Astrocyte (in vitro differentiated cells and primary cell): ENCODE results near the gene SLC18A3. TPM values are rescaled to one million over a fixed set of nuclear protein-coding genes. Genes with fewer than 3 reads are reported as not detected.

Source experiments
- DNase-seq: peaks from one replicate; pipeline ENCODE4 v3.0.0-alpha.2; 2010; ENCODE audit warnings: low read depth
- FAIRE-seq: peaks from 2 replicates; lab custom pipeline; 2011; peaks lifted over from hg19 to GRCh38; lab: Jason Lieb, UNC
- H2AFZ ChIP-seq: 2 replicates; pipeline ENCODE4 v1.6.0; 2012; ENCODE audit warnings: low read depth, low read length, inconsistent platforms
- H3K27ac ChIP-seq: 2 replicates; pipeline ENCODE4 v1.5.1; 2011; ENCODE audit warnings: low read depth, low read length, inconsistent platforms
- H3K27me3 ChIP-seq: 2 replicates; pipeline ENCODE4 v1.6.0; 2011; ENCODE audit warnings: low read length, inconsistent platforms; ENCODE audit not compliant: insufficient read depth
- H3K36me3 ChIP-seq: 2 replicates; pipeline ENCODE4 v1.5.1; 2011; ENCODE audit warnings: low read length, inconsistent platforms; ENCODE audit not compliant: insufficient read depth
- H3K4me1 ChIP-seq: 2 replicates; pipeline ENCODE4 v1.5.1; 2011; ENCODE audit warnings: low read length, inconsistent platforms; ENCODE audit not compliant: insufficient read depth
- H3K4me2 ChIP-seq: 2 replicates; pipeline ENCODE4 v1.6.0; 2012; ENCODE audit warnings: low read length, inconsistent platforms
- H3K4me3 ChIP-seq: 2 replicates; pipeline ENCODE4 v1.5.1; 2011; ENCODE audit warnings: low read depth, mild to moderate bottlenecking, low read length, inconsistent platforms; ENCODE audit not compliant: insufficient read depth
- H3K79me2 ChIP-seq: 2 replicates; pipeline ENCODE4 v1.6.0; 2012; ENCODE audit warnings: mild to moderate bottlenecking, low read length, inconsistent platforms; ENCODE audit not compliant: insufficient read depth
- H3K9ac ChIP-seq: 2 replicates; pipeline ENCODE4 v1.6.0; 2012; ENCODE audit warnings: mild to moderate bottlenecking, low read length, inconsistent platforms
- H3K9me3 ChIP-seq: 2 replicates; pipeline ENCODE4 v1.5.1; 2012; ENCODE audit warnings: low read depth, mild to moderate bottlenecking, low read length, inconsistent platforms; ENCODE audit not compliant: insufficient read depth
- H4K20me1 ChIP-seq: 2 replicates; pipeline ENCODE4 v1.6.0; 2012; ENCODE audit warnings: low read length, inconsistent platforms; ENCODE audit not compliant: insufficient read depth
- H3K27ac Mint-ChIP-seq: one replicate; pipeline ENCODE4 v1.8.0; 2021; ENCODE audit warnings: mild to moderate bottlenecking, mixed read lengths; ENCODE audit not compliant: unreplicated experiment
- H3K27me3 Mint-ChIP-seq: one replicate; pipeline ENCODE4 v1.8.0; 2021; ENCODE audit warnings: low read depth, mixed read lengths; ENCODE audit not compliant: unreplicated experiment
- H3K36me3 Mint-ChIP-seq: one replicate; pipeline ENCODE4 v1.8.0; 2021; ENCODE audit warnings: low read depth, mixed read lengths; ENCODE audit not compliant: unreplicated experiment
- H3K4me1 Mint-ChIP-seq: one replicate; pipeline ENCODE4 v1.8.0; 2021; ENCODE audit warnings: low read depth, mixed read lengths; ENCODE audit not compliant: unreplicated experiment
- H3K4me3 Mint-ChIP-seq: one replicate; pipeline ENCODE4 v1.8.0; 2021; ENCODE audit warnings: mild to moderate bottlenecking, moderate library complexity, mixed read lengths; ENCODE audit not compliant: unreplicated experiment
- H3K9me3 Mint-ChIP-seq: one replicate; pipeline ENCODE4 v1.8.0; 2021; ENCODE audit warnings: mild to moderate bottlenecking, mixed read lengths; ENCODE audit not compliant: unreplicated experiment
- CTCF ChIP-seq: IDR thresholded peaks from 2 replicates; pipeline ENCODE4 v1.5.1; 2011; ENCODE audit warnings: low read depth, mild to moderate bottlenecking, inconsistent platforms, low read length, moderate library complexity; ENCODE audit not compliant: insufficient read depth
- EZH2 ChIP-seq: IDR thresholded peaks from 2 replicates; pipeline ENCODE4 v1.6.1; 2012; ENCODE audit warnings: mild to moderate bottlenecking, low read length, inconsistent platforms; ENCODE audit not compliant: insufficient read depth
- total RNA-seq: library from RNA; stranded (reverse); gene quantifications from 2 replicates; pipeline ENCODE4 v1.2.1, GENCODE V29; 2021

SLC18A3 gene
- total RNA-seq, 1 donor from 2014 or later, result 4.6 TPM

DNA sequence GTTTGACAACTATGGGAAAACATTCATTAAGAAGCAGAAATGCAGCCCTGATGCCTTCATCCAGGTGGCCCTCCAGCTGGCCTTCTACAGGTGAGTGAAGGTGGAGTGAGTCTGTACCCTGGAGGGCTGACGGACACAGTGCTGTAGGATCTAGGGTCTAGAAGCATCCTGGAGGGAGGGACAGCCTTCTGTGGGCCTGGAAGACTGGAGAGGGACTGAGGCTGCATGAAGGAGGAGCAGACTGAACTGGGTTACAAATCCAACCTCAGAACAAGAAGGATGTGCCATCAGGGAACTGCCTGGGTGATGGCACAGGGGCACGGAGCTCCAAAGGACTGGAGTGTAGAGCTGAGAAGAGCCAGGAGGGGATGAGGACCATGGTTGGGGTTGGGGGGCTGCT, 41.8 kb downstream of the SLC18A3 start:
- H3K36me3 ChIP-seq, result no peaks in the 10 kb centered on the region
- H3K4me1 ChIP-seq, result no peaks in the 10 kb centered on the region
- no peak overlapping the region for H3K4me3 ChIP-seq
- DNase-seq (no peak), FAIRE-seq (no peak)
- no peak overlapping the region for H3K4me2 ChIP-seq
- TF ChIP-seq EZH2 (no peak), CTCF (no peak)
- H3K36me3 Mint-ChIP-seq, result peaks cover 2% of the 10 kb centered on the region
- H3K4me1 Mint-ChIP-seq, result no peaks in the 10 kb centered on the region
- no peak overlapping the region for H3K27ac Mint-ChIP-seq
- no peak overlapping the region for H3K27ac ChIP-seq
- H2AFZ ChIP-seq, result no peak overlapping the region
- no peaks in the 10 kb centered on the region for H3K9me3 Mint-ChIP-seq
- no peaks in the 10 kb centered on the region for H4K20me1 ChIP-seq
- no peaks in the 10 kb centered on the region for H3K79me2 ChIP-seq
- H3K9me3 ChIP-seq, result no peaks in the 10 kb centered on the region
- H3K9ac ChIP-seq, result no peak overlapping the region
- no peak overlapping the region for H3K4me3 Mint-ChIP-seq
- H3K27me3 Mint-ChIP-seq, result peaks cover 57% of the 10 kb centered on the region
- peaks cover 3% of the 10 kb centered on the region for H3K27me3 ChIP-seq

GRCh38 chr10:49652421-49653272, 42.5 kb downstream of the SLC18A3 start:
- DNase-seq (no peak), FAIRE-seq (no peak)
- H3K9me3 ChIP-seq, result no peaks in the 10 kb centered on the region
- H3K4me3 ChIP-seq, result no peak overlapping the region
- peaks cover 2% of the 10 kb centered on the region for H3K36me3 Mint-ChIP-seq
- H3K36me3 ChIP-seq, result no peaks in the 10 kb centered on the region
- no peak overlapping the region for H3K27ac Mint-ChIP-seq
- no peak overlapping the region for H3K9ac ChIP-seq
- peaks cover 52% of the 10 kb centered on the region for H3K27me3 Mint-ChIP-seq
- H2AFZ ChIP-seq, result no peak overlapping the region
- no peak overlapping the region for H3K27ac ChIP-seq
- peaks cover 3% of the 10 kb centered on the region for H3K27me3 ChIP-seq
- no peaks in the 10 kb centered on the region for H3K4me1 ChIP-seq
- H3K4me1 Mint-ChIP-seq, result no peaks in the 10 kb centered on the region
- H3K79me2 ChIP-seq, result no peaks in the 10 kb centered on the region
- H3K9me3 Mint-ChIP-seq, result no peaks in the 10 kb centered on the region
- TF ChIP-seq CTCF (no peak), EZH2 (no peak)
- no peaks in the 10 kb centered on the region for H4K20me1 ChIP-seq
- H3K4me3 Mint-ChIP-seq, result no peak overlapping the region
- H3K4me2 ChIP-seq, result no peak overlapping the region
